Loucy (cell line): ENCODE data around the gene TMTC2.

Experiments used
- H2AFZ ChIP-seq: fragments of 200-600 bp; sonication (generic); 2 replicates; pipeline ENCODE4 v1.6.0; 2016; ENCODE audit warnings: antibody characterized with exemption, mild to moderate bottlenecking, low read length, moderate library complexity
- H3F3A ChIP-seq: fragments of 200-600 bp; 2 replicates; pipeline ENCODE4 v1.6.0; 2016; ENCODE audit warnings: antibody characterized with exemption, low read depth, mild to moderate bottlenecking
- H3K27me3 ChIP-seq: fragments of 200-600 bp; sonication (generic); 2 replicates; pipeline ENCODE4 v1.6.1; 2014; ENCODE audit warnings: low read length, mild to moderate bottlenecking; ENCODE audit not compliant: insufficient read depth, poor library complexity, severe bottlenecking
- H3K36me3 ChIP-seq: fragments of 200-600 bp; sonication (generic); 2 replicates; pipeline ENCODE4 v1.6.1; 2016; ENCODE audit warnings: low read length; ENCODE audit not compliant: insufficient read depth
- H3K4me1 ChIP-seq: fragments of 200-600 bp; sonication (generic); 2 replicates; pipeline ENCODE4 v1.5.1; 2014; ENCODE audit warnings: low read length, mild to moderate bottlenecking; ENCODE audit not compliant: insufficient read depth, poor library complexity, severe bottlenecking
- H3K4me2 ChIP-seq: fragments of 200-600 bp; sonication (generic); 2 replicates; pipeline ENCODE4 v1.6.0; 2014; ENCODE audit warnings: antibody characterized with exemption, low read length, low read depth, mild to moderate bottlenecking; ENCODE audit not compliant: poor library complexity, severe bottlenecking
- H3K4me3 ChIP-seq: fragments of 200-600 bp; sonication (generic); 2 replicates; pipeline ENCODE4 v1.5.1; 2014; ENCODE audit warnings: low read length, mild to moderate bottlenecking, mixed read lengths; ENCODE audit not compliant: poor library complexity, severe bottlenecking
- H3K79me2 ChIP-seq: fragments of 200-600 bp; sonication (generic); 2 replicates; pipeline ENCODE4 v1.6.1; 2014; ENCODE audit warnings: low read length; ENCODE audit not compliant: insufficient read depth
- H3K9ac ChIP-seq: fragments of 200-600 bp; sonication (generic); 2 replicates; pipeline ENCODE4 v1.6.0; 2014; ENCODE audit warnings: mild to moderate bottlenecking, low read depth, low read length, moderate library complexity; ENCODE audit not compliant: poor library complexity, severe bottlenecking
- H3K9me2 ChIP-seq: fragments of 200-600 bp; sonication (generic); replicated peaks from 2 replicates; pipeline ENCODE4 v1.6.1; 2016; ENCODE audit warnings: low read depth, low read length, mixed read lengths
- H3K9me3 ChIP-seq: fragments of 200-600 bp; sonication (generic); 2 replicates; pipeline ENCODE4 v1.6.1; 2014; ENCODE audit warnings: mild to moderate bottlenecking, antibody characterized with exemption, low read length, low read depth; ENCODE audit not compliant: insufficient read depth
- H4K20me1 ChIP-seq: fragments of 200-600 bp; sonication (generic); 2 replicates; pipeline ENCODE4 v1.6.0; 2014; ENCODE audit warnings: antibody characterized with exemption, low read length, mild to moderate bottlenecking; ENCODE audit not compliant: insufficient read depth, poor library complexity, severe bottlenecking
- EZH2phosphoT487 ChIP-seq: fragments of 200-600 bp; IDR thresholded peaks from 2 replicates; pipeline ENCODE4 v1.6.1; 2018; ENCODE audit warnings: antibody characterized with exemption, mild to moderate bottlenecking, moderate library complexity, borderline replicate concordance
- TF ChIP-seq, protein P1 (sequence below): fragments of 200-600 bp; sonication (generic); conservative IDR thresholded peaks from 2 replicates; pipeline ENCODE4 v1.5.1; 2014; ENCODE audit warnings: mild to moderate bottlenecking, antibody characterized with exemption, low read length

Gene TMTC2

DNA sequence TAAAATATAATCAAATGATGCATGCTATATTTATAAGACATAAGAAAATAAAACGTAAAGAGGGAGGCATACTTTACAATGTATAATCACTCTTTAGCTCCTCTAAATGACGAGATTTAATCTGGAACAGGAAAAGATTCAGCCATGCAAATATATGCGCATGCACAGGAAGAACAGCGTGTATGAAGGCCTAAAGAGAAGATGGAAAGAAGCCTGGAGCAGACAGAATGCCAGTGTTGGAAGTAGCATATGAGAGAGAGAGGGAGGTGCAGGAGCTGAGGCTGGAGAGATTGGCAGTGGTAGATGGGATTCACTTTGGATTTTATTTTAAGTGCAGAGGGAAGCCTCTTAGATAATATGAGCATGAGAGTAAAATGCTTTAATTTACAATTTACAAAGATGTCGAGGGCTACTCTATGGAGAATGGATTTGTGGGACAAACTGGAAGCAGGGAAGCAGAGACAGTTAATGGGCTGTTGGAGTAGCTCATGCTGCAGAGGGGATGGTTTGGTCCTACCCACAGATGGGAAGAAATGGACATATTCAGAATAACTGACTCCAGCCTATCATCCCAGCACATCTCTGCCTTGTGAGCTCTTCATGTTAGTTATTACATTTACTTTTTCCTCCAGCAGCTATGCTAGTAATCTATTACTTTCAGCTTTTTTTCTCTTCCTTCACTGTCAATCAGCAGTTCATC, 411.1 kb downstream of the TMTC2 start:
- Histone ChIP-seq H3K27me3 (no peaks in the 10 kb centered on the region), H3K9me3 (no peaks in the 10 kb centered on the region), H2AFZ (no peak overlapping the region), H4K20me1 (no peaks in the 10 kb centered on the region), H3K79me2 (no peaks in the 10 kb centered on the region), H3K9ac (no peak overlapping the region), H3K9me2 (no peaks in the 10 kb centered on the region), H3K36me3 (no peaks in the 10 kb centered on the region), H3F3A (no peaks in the 10 kb centered on the region), H3K4me1 (no peaks in the 10 kb centered on the region), H3K4me2 (no peak overlapping the region), H3K4me3 (no peak overlapping the region)
- TF ChIP-seq EZH2phosphoT487, result no peak
- TF ChIP-seq, protein P1, sequence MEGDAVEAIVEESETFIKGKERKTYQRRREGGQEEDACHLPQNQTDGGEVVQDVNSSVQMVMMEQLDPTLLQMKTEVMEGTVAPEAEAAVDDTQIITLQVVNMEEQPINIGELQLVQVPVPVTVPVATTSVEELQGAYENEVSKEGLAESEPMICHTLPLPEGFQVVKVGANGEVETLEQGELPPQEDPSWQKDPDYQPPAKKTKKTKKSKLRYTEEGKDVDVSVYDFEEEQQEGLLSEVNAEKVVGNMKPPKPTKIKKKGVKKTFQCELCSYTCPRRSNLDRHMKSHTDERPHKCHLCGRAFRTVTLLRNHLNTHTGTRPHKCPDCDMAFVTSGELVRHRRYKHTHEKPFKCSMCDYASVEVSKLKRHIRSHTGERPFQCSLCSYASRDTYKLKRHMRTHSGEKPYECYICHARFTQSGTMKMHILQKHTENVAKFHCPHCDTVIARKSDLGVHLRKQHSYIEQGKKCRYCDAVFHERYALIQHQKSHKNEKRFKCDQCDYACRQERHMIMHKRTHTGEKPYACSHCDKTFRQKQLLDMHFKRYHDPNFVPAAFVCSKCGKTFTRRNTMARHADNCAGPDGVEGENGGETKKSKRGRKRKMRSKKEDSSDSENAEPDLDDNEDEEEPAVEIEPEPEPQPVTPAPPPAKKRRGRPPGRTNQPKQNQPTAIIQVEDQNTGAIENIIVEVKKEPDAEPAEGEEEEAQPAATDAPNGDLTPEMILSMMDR, result no peak

- Histone ChIP-seq H3K9me2 (no peaks in the 10 kb centered on the region), H3K27me3 (no peaks in the 10 kb centered on the region), H3K9ac (no peak overlapping the region), H3K79me2 (no peaks in the 10 kb centered on the region), H2AFZ (no peak overlapping the region), H3K4me2 (no peak overlapping the region), H3K4me3 (no peak overlapping the region), H3F3A (no peaks in the 10 kb centered on the region), H3K4me1 (no peaks in the 10 kb centered on the region), H4K20me1 (no peaks in the 10 kb centered on the region), H3K9me3 (no peaks in the 10 kb centered on the region), H3K36me3 (no peaks in the 10 kb centered on the region)
- no peak for TF ChIP-seq EZH2phosphoT487
- TF ChIP-seq, protein P1, result no peak
These were observed 412.7 kb downstream of the TMTC2 start for GRCh38 chr12:83099436-83099835.

GRCh38 chr12:83102499-83102898, 415.8 kb downstream of the TMTC2 start:
- no peaks in the 10 kb centered on the region for H3K9me2 ChIP-seq

More at GRCh38 chr12:83102499-83102898, 415.8 kb downstream of the TMTC2 start:
- no peak for TF ChIP-seq EZH2phosphoT487
- TF ChIP-seq, protein P1, result no peak
- Histone ChIP-seq H4K20me1 (no peaks in the 10 kb centered on the region), H3K79me2 (no peaks in the 10 kb centered on the region), H3K27me3 (no peaks in the 10 kb centered on the region), H3F3A (no peaks in the 10 kb centered on the region), H3K4me3 (no peak overlapping the region), H3K9me3 (no peaks in the 10 kb centered on the region), H3K36me3 (no peaks in the 10 kb centered on the region), H3K4me1 (no peaks in the 10 kb centered on the region), H3K4me2 (no peak overlapping the region), H2AFZ (no peak overlapping the region), H3K9ac (no peak overlapping the region)
